Measurements from ENCODE around the gene TOP2B.

The TOP2B gene

DNA sequence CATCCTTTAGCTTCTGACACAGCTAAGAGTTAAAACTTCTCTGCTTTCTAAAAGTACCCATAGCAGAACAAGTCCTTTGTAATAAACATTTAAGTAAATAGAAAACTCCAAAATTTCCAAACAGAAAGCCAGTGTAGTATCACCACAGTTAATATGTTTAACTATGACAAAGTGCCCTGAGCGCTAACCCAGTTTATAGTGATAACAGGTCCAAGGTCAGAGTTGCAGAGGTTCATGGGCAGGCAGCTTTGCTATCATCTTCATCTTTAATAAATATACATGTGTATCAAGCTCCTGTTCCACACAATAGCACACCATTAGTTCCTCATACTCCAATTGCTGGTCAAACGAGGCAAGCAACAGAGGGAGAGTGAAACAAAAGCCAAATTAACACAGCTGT, 12.4 kb upstream of the TOP2B start:
- DNase-seq (ENCODE audit: low read depth): no peak
- TF ChIP-seq, protein P1, sequence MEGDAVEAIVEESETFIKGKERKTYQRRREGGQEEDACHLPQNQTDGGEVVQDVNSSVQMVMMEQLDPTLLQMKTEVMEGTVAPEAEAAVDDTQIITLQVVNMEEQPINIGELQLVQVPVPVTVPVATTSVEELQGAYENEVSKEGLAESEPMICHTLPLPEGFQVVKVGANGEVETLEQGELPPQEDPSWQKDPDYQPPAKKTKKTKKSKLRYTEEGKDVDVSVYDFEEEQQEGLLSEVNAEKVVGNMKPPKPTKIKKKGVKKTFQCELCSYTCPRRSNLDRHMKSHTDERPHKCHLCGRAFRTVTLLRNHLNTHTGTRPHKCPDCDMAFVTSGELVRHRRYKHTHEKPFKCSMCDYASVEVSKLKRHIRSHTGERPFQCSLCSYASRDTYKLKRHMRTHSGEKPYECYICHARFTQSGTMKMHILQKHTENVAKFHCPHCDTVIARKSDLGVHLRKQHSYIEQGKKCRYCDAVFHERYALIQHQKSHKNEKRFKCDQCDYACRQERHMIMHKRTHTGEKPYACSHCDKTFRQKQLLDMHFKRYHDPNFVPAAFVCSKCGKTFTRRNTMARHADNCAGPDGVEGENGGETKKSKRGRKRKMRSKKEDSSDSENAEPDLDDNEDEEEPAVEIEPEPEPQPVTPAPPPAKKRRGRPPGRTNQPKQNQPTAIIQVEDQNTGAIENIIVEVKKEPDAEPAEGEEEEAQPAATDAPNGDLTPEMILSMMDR (IDR thresholded peaks at IDR 0.05; ENCODE audit: low read length, missing control alignments): no peak
- H3K4me3 ChIP-seq (replicated peaks; ENCODE audit: low read depth, low read length): no peak overlapping the region

- TF ChIP-seq, protein P1 (IDR thresholded peaks at IDR 0.05; ENCODE audit: low read length, missing control alignments): no peak
Observed at GRCh38 chr3:25674670-25675069, 10.0 kb upstream of the TOP2B start.

DNA sequence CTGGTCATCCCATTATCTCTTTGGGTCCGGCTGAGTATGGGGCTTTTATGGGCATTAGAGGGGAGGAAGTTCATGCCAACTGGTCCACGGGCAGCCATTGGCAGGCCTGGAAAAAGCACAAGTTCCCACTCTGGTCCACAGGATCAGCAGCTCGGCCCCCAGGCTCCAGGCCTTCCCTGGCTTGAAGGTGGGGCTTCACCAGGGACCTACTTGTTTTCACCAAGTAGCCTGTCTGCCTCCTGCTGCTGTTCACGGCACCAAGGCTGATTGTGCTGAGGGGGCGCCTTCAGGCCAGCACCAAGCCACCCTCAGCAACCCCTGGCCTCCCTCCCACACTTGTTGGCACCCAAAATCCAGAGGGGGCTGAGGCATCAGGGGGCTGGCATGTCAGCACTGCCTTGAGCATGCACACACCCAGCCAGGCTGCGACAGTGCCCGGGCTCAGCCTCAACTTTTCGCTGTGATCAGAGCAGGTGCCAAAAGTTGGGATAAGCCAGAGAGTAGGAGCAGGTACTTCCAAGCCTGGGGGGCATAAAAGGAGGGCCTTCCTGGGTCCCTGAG, 9.1 kb upstream of the TOP2B start:
- no peak for DNase-seq (ENCODE audit: low read depth)
- TF ChIP-seq, protein P1 (IDR thresholded peaks at IDR 0.05; ENCODE audit: low read length, missing control alignments): no peak
- no peak overlapping the region for H3K4me3 ChIP-seq (replicated peaks; ENCODE audit: low read depth, low read length)

More at GRCh38 chr3:25674670-25675069, 10.0 kb upstream of the TOP2B start:
- no peak for DNase-seq (ENCODE audit: low read depth)
- no peak overlapping the region for H3K4me3 ChIP-seq (replicated peaks; ENCODE audit: low read depth, low read length)

GRCh38 chr3:25665315-25666280, 891 bp upstream of the TOP2B start:
- TF ChIP-seq, protein P1 (IDR thresholded peaks at IDR 0.05; ENCODE audit: low read length, missing control alignments): no peak
- H3K4me3 ChIP-seq (replicated peaks; ENCODE audit: low read depth, low read length): peak overlapping the region; percentile 81
- DNase-seq (ENCODE audit: low read depth): peak; percentile 62

DNA sequence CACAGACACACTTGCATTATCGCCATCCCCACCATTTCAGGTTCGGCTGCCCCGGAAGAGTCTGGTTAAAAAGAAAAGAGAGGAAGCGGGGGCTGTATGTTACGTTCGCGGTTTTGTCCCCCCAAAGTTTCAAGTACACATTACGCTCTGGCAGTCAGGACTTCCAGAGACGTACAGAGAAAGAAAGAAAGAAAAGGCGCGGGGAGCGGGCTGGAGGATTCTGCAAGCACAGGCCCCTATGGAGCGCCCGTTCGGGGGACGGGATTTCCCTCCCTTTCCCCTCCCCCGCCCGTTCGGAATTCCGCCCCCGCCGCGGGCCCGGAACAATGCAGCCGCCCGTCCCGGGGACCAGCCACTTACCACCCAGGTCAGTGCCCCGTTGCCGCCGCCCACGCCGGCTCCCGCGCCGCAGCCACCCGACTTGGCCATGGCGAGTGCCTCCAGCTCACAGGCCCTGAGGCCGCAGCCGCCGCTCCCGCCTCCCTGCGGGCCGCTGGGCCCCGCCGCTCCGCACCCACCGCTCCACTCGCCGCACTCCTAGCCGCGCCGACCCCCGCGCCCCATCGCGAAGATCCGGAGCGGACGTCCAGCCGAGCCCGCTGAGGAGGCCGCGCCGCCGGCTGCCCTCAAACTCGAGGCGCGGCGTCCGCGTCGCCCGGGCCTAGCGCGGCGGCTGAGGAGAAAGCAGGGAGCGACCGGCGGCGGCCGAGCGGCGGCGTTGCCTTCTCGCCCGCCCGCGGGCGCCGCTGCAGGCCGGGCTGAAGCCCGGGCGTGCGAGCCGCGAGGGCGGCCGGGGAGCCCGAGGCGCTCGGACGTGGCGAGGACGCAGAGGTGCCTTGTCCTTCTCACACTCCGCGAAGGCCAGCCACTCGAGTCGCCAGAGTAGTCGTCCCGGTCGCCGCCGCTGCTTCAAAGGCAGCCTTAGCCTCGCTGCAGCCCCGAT, 567 bp downstream of the TOP2B start:
- peak overlapping the region; percentile 81 for H3K4me3 ChIP-seq (replicated peaks; ENCODE audit: low read depth, low read length)
- peak; percentile 42 for DNase-seq (ENCODE audit: low read depth)
- TF ChIP-seq, protein P1 (IDR thresholded peaks at IDR 0.05; ENCODE audit: low read length, missing control alignments): no peak

GRCh38 chr3:25663347-25663868, 1.3 kb downstream of the TOP2B start:
- peak; percentile 21 for DNase-seq (ENCODE audit: low read depth)
- H3K4me3 ChIP-seq (replicated peaks; ENCODE audit: low read depth, low read length): peak overlapping the region; percentile 81
- TF ChIP-seq, protein P1 (IDR thresholded peaks at IDR 0.05; ENCODE audit: low read length, missing control alignments): no peak
